GM23338 (cell line): ENCODE results near the gene DNAL4. TPM values are rescaled to one million over a fixed set of nuclear protein-coding genes. Genes with fewer than 3 reads are reported as not detected.

Experiments used
- ATAC-seq: fragments of 200-7000 bp; cut with Tn5 transposase; 3 replicates; pipeline ENCODE4 v1.9.1; 2020
- DNase-seq: peaks from one replicate; pipeline ENCODE4 v3.0.0-alpha.2; 2015; ENCODE audit warnings: low spot score
- H2AFZ ChIP-seq: fragments of 200-600 bp; sonication (generic); 2 replicates; pipeline ENCODE4 v1.8.0; 2016; ENCODE audit warnings: antibody characterized with exemption, mild to moderate bottlenecking, moderate library complexity
- H3F3A ChIP-seq: fragments of 200-600 bp; sonication (generic); replicated peaks from 2 replicates; pipeline ENCODE4 v1.8.0; 2017; ENCODE audit warnings: antibody characterized with exemption, mixed run types, low read depth
- H3K27ac ChIP-seq: fragments of 200-600 bp; sonication (generic); 2 replicates; pipeline ENCODE4 v1.6.1; 2016; ENCODE audit warnings: low read depth
- H3K27me3 ChIP-seq: fragments of 200-600 bp; sonication (generic); 2 replicates; pipeline ENCODE4 v1.8.0; 2016; ENCODE audit warnings: mild to moderate bottlenecking, mixed run types, moderate library complexity; ENCODE audit not compliant: insufficient read depth
- H3K36me3 ChIP-seq: fragments of 200-600 bp; sonication (generic); 2 replicates; pipeline ENCODE4 v1.8.0; 2016; ENCODE audit warnings: mild to moderate bottlenecking; ENCODE audit not compliant: insufficient read depth
- H3K4me1 ChIP-seq: fragments of 200-600 bp; sonication (generic); 2 replicates; pipeline ENCODE4 v1.8.0; 2016; ENCODE audit warnings: mild to moderate bottlenecking, moderate library complexity; ENCODE audit not compliant: insufficient read depth
- H3K4me2 ChIP-seq: fragments of 200-600 bp; sonication (generic); 2 replicates; pipeline ENCODE4 v1.7.1; 2017; ENCODE audit warnings: mixed run types
- H3K4me3 ChIP-seq: fragments of 200-600 bp; sonication (generic); 2 replicates; pipeline ENCODE4 v1.6.1; 2016; ENCODE audit warnings: mixed run types
- H3K79me2 ChIP-seq: fragments of 200-600 bp; sonication (generic); replicated peaks from 2 replicates; pipeline ENCODE4 v1.8.0; 2017; ENCODE audit warnings: mild to moderate bottlenecking; ENCODE audit not compliant: insufficient read depth
- H3K9me2 ChIP-seq: fragments of 200-600 bp; sonication (generic); 2 replicates; pipeline ENCODE4 v1.8.0; 2017; ENCODE audit not compliant: insufficient read depth
- H4K20me1 ChIP-seq: fragments of 200-600 bp; sonication (generic); replicated peaks from 2 replicates; pipeline ENCODE4 v1.8.0; 2017; ENCODE audit warnings: mild to moderate bottlenecking; ENCODE audit not compliant: insufficient read depth
- H3K27ac Mint-ChIP-seq: 2 replicates; pipeline ENCODE4 v1.8.0; 2020; ENCODE audit warnings: inconsistent platforms, mild to moderate bottlenecking, moderate library complexity, mixed read lengths
- H3K27me3 Mint-ChIP-seq: 3 replicates; pipeline ENCODE4 v1.8.0; 2022; ENCODE audit warnings: low read depth, mild to moderate bottlenecking, moderate library complexity, mixed read lengths, inconsistent platforms; ENCODE audit not compliant: insufficient read depth, poor library complexity
- H3K36me3 Mint-ChIP-seq: 3 replicates; pipeline ENCODE4 v1.8.0; 2021; ENCODE audit warnings: low read depth, mild to moderate bottlenecking, inconsistent platforms, moderate library complexity, mixed read lengths
- H3K4me1 Mint-ChIP-seq: 3 replicates; pipeline ENCODE4 v1.8.0; 2020; ENCODE audit warnings: mild to moderate bottlenecking, inconsistent platforms, mixed read lengths
- H3K4me3 Mint-ChIP-seq: 3 replicates; pipeline ENCODE4 v1.8.0; 2021; ENCODE audit warnings: moderate library complexity, mild to moderate bottlenecking, inconsistent platforms, mixed read lengths
- H3K9me3 Mint-ChIP-seq: 3 replicates; pipeline ENCODE4 v1.8.0; 2020; ENCODE audit warnings: moderate library complexity, mild to moderate bottlenecking, inconsistent platforms, mixed read lengths
- CREB1 ChIP-seq: fragments of 250-450 bp; sonication (Bioruptor Pico); IDR thresholded peaks from 2 replicates; pipeline ENCODE4 v1.5.0; 2020; ENCODE audit warnings: low read depth, mild to moderate bottlenecking, moderate library complexity
- EZH2phosphoT487 ChIP-seq: fragments of 200-600 bp; sonication (generic); IDR thresholded peaks from one replicate; pipeline ENCODE4 v1.8.1; 2018; ENCODE audit warnings: antibody characterized with exemption; ENCODE audit not compliant: unreplicated experiment
- NANOG ChIP-seq: IDR thresholded peaks from 2 replicates; pipeline ENCODE4 v1.6.1; 2016; ENCODE audit warnings: antibody characterized with exemption, borderline replicate concordance
- STAT1 ChIP-seq: IDR thresholded peaks from one replicate; pipeline ENCODE4 v1.6.1; 2016; ENCODE audit warnings: antibody characterized with exemption; ENCODE audit not compliant: unreplicated experiment
- ZNF114 ChIP-seq: fragments of 250-450 bp; sonication (Bioruptor Pico); IDR thresholded peaks from 2 replicates; pipeline ENCODE4 v1.5.0; 2020; ENCODE audit warnings: mild to moderate bottlenecking, moderate library complexity
- ZNF331 ChIP-seq: fragments of 250-450 bp; sonication (Bioruptor Pico); IDR thresholded peaks from 2 replicates; pipeline ENCODE4 v1.5.0; 2020; ENCODE audit warnings: low read depth, mild to moderate bottlenecking, moderate library complexity
- polyA plus RNA-seq: library from polyadenylated mRNA; unstranded; fragments of >200 nt; fragmentation: Nextera tagmentation; extraction: Ambion mirVana; gene quantifications from 2 replicates; pipeline ENCODE4 v1.2.1, GENCODE V29; 2016
- total RNA-seq: library from RNA; depleted of rRNA; stranded (reverse); fragments of >200 nt; shearing (Covaris generic); gene quantifications from 2 replicates; pipeline ENCODE4 v1.2.3, GENCODE V29; 2014
- TF ChIP-seq, protein P1 (sequence below): IDR thresholded peaks from 2 replicates; pipeline ENCODE4 v1.6.1; 2016; ENCODE audit warnings: antibody characterized with exemption
- TF ChIP-seq, protein P2 (sequence below): IDR thresholded peaks from one replicate; pipeline ENCODE4 v1.6.1; 2018; ENCODE audit warnings: antibody characterized with exemption; ENCODE audit not compliant: unreplicated experiment
- TF ChIP-seq, protein P3 (sequence below), 2 experiments: fragments of 200-600 bp in 1 of 2; sonication (generic) in 1 of 2; conservative IDR thresholded peaks; 2 replicates each; pipeline versions ENCODE4 v1.5.1 to v1.6.1; 2016 to 2017; ENCODE audit warnings: antibody characterized with exemption in 2 of 2, low read depth in 2 of 2, mild to moderate bottlenecking in 2 of 2, moderate library complexity in 1 of 2
- TF ChIP-seq, protein P4 (sequence below): fragments of 250-450 bp; sonication (Bioruptor Pico); IDR thresholded peaks from 2 replicates; pipeline ENCODE4 v1.5.0; 2020; ENCODE audit warnings: mild to moderate bottlenecking, moderate library complexity

Gene DNAL4
- total and polyA plus RNA-seq, 2 experiments from 2014 or later, result 9.3 to 10.0 TPM

DNA sequence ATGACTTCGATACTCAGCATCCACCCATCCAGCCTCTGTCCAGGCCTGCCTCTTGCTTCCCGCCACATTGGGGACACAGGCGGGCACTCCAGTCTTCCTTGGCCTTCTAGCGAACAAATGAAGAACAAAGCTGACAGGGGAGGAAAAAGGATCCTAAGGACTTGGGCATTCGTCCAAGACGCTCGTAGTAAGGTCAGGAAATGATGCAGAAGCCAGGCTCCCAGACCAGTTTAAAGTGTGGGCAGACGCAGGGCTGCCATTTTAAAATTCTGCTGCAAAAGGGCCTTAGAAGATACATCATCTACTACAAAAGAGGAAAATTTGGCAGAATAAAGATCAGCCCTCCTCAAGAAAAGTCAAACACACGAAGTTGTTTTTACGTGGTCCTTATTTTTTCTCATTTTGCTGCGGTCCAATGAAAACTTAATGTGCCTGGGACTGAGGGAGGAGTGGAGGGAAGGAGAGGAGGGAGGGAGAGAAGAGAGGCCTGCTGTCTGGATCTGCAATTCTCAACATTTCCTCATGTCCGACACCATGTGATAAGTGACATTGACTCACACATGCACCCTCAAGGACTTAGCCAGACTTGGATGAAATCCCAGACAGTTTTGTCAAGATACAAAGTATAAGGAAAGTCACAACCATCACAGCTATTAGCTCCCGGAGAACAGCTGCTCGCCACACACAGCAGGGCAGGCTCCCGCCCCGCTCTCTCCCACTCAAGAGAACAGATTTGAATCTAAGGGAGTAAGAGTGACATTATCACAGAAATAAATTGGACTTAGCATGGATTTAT, 5.7 kb downstream of the DNAL4 start:
- no peak overlapping the region for H3K27ac Mint-ChIP-seq
- no peak overlapping the region for H3K4me3 Mint-ChIP-seq
- Histone ChIP-seq H4K20me1 (no peaks in the 10 kb centered on the region; the same call in 1 of the 2 replicates), H3F3A (no peaks in the 10 kb centered on the region; the same call in 1 of the 2 replicates), H2AFZ (no peak overlapping the region), H3K4me3 (no peak overlapping the region), H3K4me1 (peaks cover 5% of the 10 kb centered on the region; the same call in 1 of the 2 replicates), H3K4me2 (no peak overlapping the region), H3K27ac (no peak overlapping the region), H3K9me2 (no peaks in the 10 kb centered on the region), H3K27me3 (no peaks in the 10 kb centered on the region), H3K36me3 (no peaks in the 10 kb centered on the region), H3K79me2 (no peaks in the 10 kb centered on the region)
- DNase-seq, result no peak
- no peaks in the 10 kb centered on the region for H3K9me3 Mint-ChIP-seq
- TF ChIP-seq, protein P1, sequence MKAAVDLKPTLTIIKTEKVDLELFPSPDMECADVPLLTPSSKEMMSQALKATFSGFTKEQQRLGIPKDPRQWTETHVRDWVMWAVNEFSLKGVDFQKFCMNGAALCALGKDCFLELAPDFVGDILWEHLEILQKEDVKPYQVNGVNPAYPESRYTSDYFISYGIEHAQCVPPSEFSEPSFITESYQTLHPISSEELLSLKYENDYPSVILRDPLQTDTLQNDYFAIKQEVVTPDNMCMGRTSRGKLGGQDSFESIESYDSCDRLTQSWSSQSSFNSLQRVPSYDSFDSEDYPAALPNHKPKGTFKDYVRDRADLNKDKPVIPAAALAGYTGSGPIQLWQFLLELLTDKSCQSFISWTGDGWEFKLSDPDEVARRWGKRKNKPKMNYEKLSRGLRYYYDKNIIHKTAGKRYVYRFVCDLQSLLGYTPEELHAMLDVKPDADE, result no peak
- TF ChIP-seq CREB1 (CRISPR knock-in tag), result no peak
- TF ChIP-seq, protein P2, sequence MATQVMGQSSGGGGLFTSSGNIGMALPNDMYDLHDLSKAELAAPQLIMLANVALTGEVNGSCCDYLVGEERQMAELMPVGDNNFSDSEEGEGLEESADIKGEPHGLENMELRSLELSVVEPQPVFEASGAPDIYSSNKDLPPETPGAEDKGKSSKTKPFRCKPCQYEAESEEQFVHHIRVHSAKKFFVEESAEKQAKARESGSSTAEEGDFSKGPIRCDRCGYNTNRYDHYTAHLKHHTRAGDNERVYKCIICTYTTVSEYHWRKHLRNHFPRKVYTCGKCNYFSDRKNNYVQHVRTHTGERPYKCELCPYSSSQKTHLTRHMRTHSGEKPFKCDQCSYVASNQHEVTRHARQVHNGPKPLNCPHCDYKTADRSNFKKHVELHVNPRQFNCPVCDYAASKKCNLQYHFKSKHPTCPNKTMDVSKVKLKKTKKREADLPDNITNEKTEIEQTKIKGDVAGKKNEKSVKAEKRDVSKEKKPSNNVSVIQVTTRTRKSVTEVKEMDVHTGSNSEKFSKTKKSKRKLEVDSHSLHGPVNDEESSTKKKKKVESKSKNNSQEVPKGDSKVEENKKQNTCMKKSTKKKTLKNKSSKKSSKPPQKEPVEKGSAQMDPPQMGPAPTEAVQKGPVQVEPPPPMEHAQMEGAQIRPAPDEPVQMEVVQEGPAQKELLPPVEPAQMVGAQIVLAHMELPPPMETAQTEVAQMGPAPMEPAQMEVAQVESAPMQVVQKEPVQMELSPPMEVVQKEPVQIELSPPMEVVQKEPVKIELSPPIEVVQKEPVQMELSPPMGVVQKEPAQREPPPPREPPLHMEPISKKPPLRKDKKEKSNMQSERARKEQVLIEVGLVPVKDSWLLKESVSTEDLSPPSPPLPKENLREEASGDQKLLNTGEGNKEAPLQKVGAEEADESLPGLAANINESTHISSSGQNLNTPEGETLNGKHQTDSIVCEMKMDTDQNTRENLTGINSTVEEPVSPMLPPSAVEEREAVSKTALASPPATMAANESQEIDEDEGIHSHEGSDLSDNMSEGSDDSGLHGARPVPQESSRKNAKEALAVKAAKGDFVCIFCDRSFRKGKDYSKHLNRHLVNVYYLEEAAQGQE, result no peak
- no peak for TF ChIP-seq ZNF331 (CRISPR knock-in tag)
- no peak for TF ChIP-seq STAT1
- no peak for TF ChIP-seq NANOG
- no peak for TF ChIP-seq ZNF114 (CRISPR knock-in tag)
- TF ChIP-seq, protein P3, sequence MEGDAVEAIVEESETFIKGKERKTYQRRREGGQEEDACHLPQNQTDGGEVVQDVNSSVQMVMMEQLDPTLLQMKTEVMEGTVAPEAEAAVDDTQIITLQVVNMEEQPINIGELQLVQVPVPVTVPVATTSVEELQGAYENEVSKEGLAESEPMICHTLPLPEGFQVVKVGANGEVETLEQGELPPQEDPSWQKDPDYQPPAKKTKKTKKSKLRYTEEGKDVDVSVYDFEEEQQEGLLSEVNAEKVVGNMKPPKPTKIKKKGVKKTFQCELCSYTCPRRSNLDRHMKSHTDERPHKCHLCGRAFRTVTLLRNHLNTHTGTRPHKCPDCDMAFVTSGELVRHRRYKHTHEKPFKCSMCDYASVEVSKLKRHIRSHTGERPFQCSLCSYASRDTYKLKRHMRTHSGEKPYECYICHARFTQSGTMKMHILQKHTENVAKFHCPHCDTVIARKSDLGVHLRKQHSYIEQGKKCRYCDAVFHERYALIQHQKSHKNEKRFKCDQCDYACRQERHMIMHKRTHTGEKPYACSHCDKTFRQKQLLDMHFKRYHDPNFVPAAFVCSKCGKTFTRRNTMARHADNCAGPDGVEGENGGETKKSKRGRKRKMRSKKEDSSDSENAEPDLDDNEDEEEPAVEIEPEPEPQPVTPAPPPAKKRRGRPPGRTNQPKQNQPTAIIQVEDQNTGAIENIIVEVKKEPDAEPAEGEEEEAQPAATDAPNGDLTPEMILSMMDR (conservative IDR thresholded peaks at IDR 0.05; ENCODE audit: low read depth in 2 of 2), result no peak
- TF ChIP-seq, protein P4, sequence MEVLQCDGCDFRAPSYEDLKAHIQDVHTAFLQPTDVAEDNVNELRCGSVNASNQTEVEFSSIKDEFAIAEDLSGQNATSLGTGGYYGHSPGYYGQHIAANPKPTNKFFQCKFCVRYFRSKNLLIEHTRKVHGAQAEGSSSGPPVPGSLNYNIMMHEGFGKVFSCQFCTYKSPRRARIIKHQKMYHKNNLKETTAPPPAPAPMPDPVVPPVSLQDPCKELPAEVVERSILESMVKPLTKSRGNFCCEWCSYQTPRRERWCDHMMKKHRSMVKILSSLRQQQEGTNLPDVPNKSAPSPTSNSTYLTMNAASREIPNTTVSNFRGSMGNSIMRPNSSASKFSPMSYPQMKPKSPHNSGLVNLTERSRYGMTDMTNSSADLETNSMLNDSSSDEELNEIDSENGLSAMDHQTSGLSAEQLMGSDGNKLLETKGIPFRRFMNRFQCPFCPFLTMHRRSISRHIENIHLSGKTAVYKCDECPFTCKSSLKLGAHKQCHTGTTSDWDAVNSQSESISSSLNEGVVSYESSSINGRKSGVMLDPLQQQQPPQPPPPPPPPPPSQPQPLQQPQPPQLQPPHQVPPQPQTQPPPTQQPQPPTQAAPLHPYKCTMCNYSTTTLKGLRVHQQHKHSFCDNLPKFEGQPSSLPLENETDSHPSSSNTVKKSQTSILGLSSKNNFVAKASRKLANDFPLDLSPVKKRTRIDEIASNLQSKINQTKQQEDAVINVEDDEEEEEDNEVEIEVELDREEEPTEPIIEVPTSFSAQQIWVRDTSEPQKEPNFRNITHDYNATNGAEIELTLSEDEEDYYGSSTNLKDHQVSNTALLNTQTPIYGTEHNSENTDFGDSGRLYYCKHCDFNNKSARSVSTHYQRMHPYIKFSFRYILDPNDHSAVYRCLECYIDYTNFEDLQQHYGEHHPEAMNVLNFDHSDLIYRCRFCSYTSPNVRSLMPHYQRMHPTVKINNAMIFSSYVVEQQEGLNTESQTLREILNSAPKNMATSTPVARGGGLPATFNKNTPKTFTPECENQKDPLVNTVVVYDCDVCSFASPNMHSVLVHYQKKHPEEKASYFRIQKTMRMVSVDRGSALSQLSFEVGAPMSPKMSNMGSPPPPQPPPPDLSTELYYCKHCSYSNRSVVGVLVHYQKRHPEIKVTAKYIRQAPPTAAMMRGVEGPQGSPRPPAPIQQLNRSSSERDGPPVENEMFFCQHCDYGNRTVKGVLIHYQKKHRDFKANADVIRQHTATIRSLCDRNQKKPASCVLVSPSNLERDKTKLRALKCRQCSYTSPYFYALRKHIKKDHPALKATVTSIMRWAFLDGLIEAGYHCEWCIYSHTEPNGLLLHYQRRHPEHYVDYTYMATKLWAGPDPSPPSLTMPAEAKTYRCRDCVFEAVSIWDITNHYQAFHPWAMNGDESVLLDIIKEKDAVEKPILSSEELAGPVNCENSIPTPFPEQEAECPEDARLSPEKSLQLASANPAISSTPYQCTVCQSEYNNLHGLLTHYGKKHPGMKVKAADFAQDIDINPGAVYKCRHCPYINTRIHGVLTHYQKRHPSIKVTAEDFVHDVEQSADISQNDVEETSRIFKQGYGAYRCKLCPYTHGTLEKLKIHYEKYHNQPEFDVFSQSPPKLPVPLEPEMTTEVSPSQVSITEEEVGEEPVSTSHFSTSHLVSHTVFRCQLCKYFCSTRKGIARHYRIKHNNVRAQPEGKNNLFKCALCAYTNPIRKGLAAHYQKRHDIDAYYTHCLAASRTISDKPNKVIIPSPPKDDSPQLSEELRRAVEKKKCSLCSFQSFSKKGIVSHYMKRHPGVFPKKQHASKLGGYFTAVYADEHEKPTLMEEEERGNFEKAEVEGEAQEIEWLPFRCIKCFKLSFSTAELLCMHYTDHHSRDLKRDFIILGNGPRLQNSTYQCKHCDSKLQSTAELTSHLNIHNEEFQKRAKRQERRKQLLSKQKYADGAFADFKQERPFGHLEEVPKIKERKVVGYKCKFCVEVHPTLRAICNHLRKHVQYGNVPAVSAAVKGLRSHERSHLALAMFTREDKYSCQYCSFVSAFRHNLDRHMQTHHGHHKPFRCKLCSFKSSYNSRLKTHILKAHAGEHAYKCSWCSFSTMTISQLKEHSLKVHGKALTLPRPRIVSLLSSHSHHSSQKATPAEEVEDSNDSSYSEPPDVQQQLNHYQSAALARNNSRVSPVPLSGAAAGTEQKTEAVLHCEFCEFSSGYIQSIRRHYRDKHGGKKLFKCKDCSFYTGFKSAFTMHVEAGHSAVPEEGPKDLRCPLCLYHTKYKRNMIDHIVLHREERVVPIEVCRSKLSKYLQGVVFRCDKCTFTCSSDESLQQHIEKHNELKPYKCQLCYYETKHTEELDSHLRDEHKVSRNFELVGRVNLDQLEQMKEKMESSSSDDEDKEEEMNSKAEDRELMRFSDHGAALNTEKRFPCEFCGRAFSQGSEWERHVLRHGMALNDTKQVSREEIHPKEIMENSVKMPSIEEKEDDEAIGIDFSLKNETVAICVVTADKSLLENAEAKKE (CRISPR knock-in tag), result no peak
- TF ChIP-seq EZH2phosphoT487, result no peak
- ATAC-seq, result no peak
- H3K4me1 Mint-ChIP-seq, result peaks cover 4% of the 10 kb centered on the region
- peaks cover 1% of the 10 kb centered on the region for H3K27me3 Mint-ChIP-seq
- H3K36me3 Mint-ChIP-seq, result no peaks in the 10 kb centered on the region; the same call in 2 of the 3 replicates
